Osteocyte (in vitro differentiated cells): ENCODE results near the gene ZNF197. TPM values are rescaled to one million over a fixed set of nuclear protein-coding genes. Genes with fewer than 3 reads are reported as not detected.
A peak's percentile ranks its signal among the peaks of the same experiment; 100 is the strongest.

Experiments used
- DNase-seq: peaks from one replicate; pipeline ENCODE4 v3.0.0; 2021; ENCODE audit warnings: mixed read lengths; ENCODE audit not compliant: unreplicated experiment; ENCODE audit errors: extremely low spot score
- H3K27ac Mint-ChIP-seq: one replicate; pipeline ENCODE4 v1.8.0; 2021; ENCODE audit warnings: mild to moderate bottlenecking, mixed read lengths; ENCODE audit not compliant: unreplicated experiment
- H3K27me3 Mint-ChIP-seq: one replicate; pipeline ENCODE4 v1.8.0; 2021; ENCODE audit warnings: mixed read lengths; ENCODE audit not compliant: unreplicated experiment
- H3K36me3 Mint-ChIP-seq: one replicate; pipeline ENCODE4 v1.8.0; 2021; ENCODE audit warnings: mixed read lengths; ENCODE audit not compliant: unreplicated experiment
- H3K4me1 Mint-ChIP-seq: one replicate; pipeline ENCODE4 v1.8.0; 2021; ENCODE audit warnings: mixed read lengths; ENCODE audit not compliant: unreplicated experiment
- H3K4me3 Mint-ChIP-seq: one replicate; pipeline ENCODE4 v1.8.0; 2021; ENCODE audit warnings: mild to moderate bottlenecking, moderate library complexity, mixed read lengths; ENCODE audit not compliant: unreplicated experiment
- H3K9me3 Mint-ChIP-seq: one replicate; pipeline ENCODE4 v1.8.0; 2021; ENCODE audit warnings: mixed read lengths; ENCODE audit not compliant: unreplicated experiment
- CTCF ChIP-seq: fragments of 200-600 bp; sonication (generic); IDR thresholded peaks from 2 replicates; pipeline ENCODE4 v1.5.0; 2021; ENCODE audit warnings: antibody characterized with exemption, mild to moderate bottlenecking, moderate library complexity
- total RNA-seq: library from RNA; stranded (reverse); gene quantifications from 2 replicates; pipeline ENCODE4 v1.2.1, GENCODE V29; 2021

The ZNF197 gene
- total RNA-seq, 1 donor from 2014 or later, result 21.9 TPM

- Mint-ChIP-seq H3K36me3 (peaks cover 45% of the 10 kb centered on the region), H3K4me3 (no peak overlapping the region), H3K9me3 (peaks cover 5% of the 10 kb centered on the region), H3K27ac (no peak overlapping the region), H3K27me3 (no peaks in the 10 kb centered on the region), H3K4me1 (peaks cover 20% of the 10 kb centered on the region)
- DNase-seq, result no peak
- TF ChIP-seq CTCF, result no peak
Observed at GRCh38 chr3:44649709-44650108, 24.9 kb downstream of the ZNF197 start.

GRCh38 chr3:44654039-44654438 is 29.2 kb downstream of the ZNF197 start:
- H3K9me3 Mint-ChIP-seq, result peaks cover 19% of the 10 kb centered on the region
- no peak overlapping the region for H3K27ac Mint-ChIP-seq
- no peak for TF ChIP-seq CTCF
- H3K36me3 Mint-ChIP-seq, result peaks cover 67% of the 10 kb centered on the region
- no peaks in the 10 kb centered on the region for H3K27me3 Mint-ChIP-seq
- no peak for DNase-seq
- H3K4me1 Mint-ChIP-seq, result peaks cover 12% of the 10 kb centered on the region
- no peak overlapping the region for H3K4me3 Mint-ChIP-seq

- no peaks in the 10 kb centered on the region for H3K27me3 Mint-ChIP-seq
- peaks cover 66% of the 10 kb centered on the region for H3K36me3 Mint-ChIP-seq
- DNase-seq, result no peak
- TF ChIP-seq CTCF, result no peak
- peaks cover 4% of the 10 kb centered on the region for H3K4me1 Mint-ChIP-seq
- H3K9me3 Mint-ChIP-seq, result peaks cover 35% of the 10 kb centered on the region
- H3K27ac Mint-ChIP-seq, result no peak overlapping the region
- H3K4me3 Mint-ChIP-seq, result no peak overlapping the region
Observed at GRCh38 chr3:44659015-44659414, 34.2 kb downstream of the ZNF197 start.

- DNase-seq, result no peak
- H3K27ac Mint-ChIP-seq, result no peak overlapping the region
- peaks cover 62% of the 10 kb centered on the region for H3K36me3 Mint-ChIP-seq
- peaks cover 38% of the 10 kb centered on the region for H3K9me3 Mint-ChIP-seq
- H3K4me1 Mint-ChIP-seq, result peaks cover 4% of the 10 kb centered on the region
- no peak for TF ChIP-seq CTCF
- no peaks in the 10 kb centered on the region for H3K27me3 Mint-ChIP-seq
- no peak overlapping the region for H3K4me3 Mint-ChIP-seq
Observed at GRCh38 chr3:44659434-44659833, 34.6 kb downstream of the ZNF197 start.

- H3K36me3 Mint-ChIP-seq, result peaks cover 60% of the 10 kb centered on the region
Observed at GRCh38 chr3:44661189-44661588, 36.4 kb downstream of the ZNF197 start.

More at GRCh38 chr3:44661189-44661588, 36.4 kb downstream of the ZNF197 start:
- no peak for DNase-seq
- no peaks in the 10 kb centered on the region for H3K4me1 Mint-ChIP-seq
- H3K27me3 Mint-ChIP-seq, result no peaks in the 10 kb centered on the region
- no peak overlapping the region for H3K4me3 Mint-ChIP-seq
- H3K27ac Mint-ChIP-seq, result no peak overlapping the region
- TF ChIP-seq CTCF, result peak; percentile 21
- H3K9me3 Mint-ChIP-seq, result peaks cover 45% of the 10 kb centered on the region
